SW480 (cell line): ENCODE results near the gene CAMTA1.

Experiments used
- DNase-seq: peaks from one replicate; pipeline ENCODE4 v3.0.0-alpha.2; 2016; ENCODE audit warnings: low spot score

Gene CAMTA1

GRCh38 chr1:7743346-7743745, 958.1 kb downstream of the CAMTA1 start:
- DNase-seq, result no peak

GRCh38 chr1:7744882-7745281, 959.6 kb downstream of the CAMTA1 start:
- no peak for DNase-seq

- DNase-seq, result no peak
Observed at GRCh38 chr1:7745783-7746182, 960.5 kb downstream of the CAMTA1 start.

- DNase-seq, result no peak
Observed at GRCh38 chr1:7747605-7748004, 962.4 kb downstream of the CAMTA1 start.

GRCh38 chr1:7749126-7749525, 963.9 kb downstream of the CAMTA1 start:
- no peak for DNase-seq

GRCh38 chr1:7751174-7751573, 965.9 kb downstream of the CAMTA1 start:
- DNase-seq, result no peak

GRCh38 chr1:7752512-7753417, 967.5 kb downstream of the CAMTA1 start:
- peak; percentile 46 for DNase-seq

GRCh38 chr1:7753641-7754040, 968.4 kb downstream of the CAMTA1 start:
- no peak for DNase-seq

GRCh38 chr1:7754234-7754633, 969.0 kb downstream of the CAMTA1 start:
- DNase-seq, result no peak

GRCh38 chr1:7755448-7755847, 970.2 kb downstream of the CAMTA1 start:
- DNase-seq, result no peak

GRCh38 chr1:7760245-7760644, 975.0 kb downstream of the CAMTA1 start:
- DNase-seq, result no peak

GRCh38 chr1:7761103-7761502, 975.8 kb downstream of the CAMTA1 start:
- no peak for DNase-seq

GRCh38 chr1:7767176-7767575, 981.9 kb downstream of the CAMTA1 start:
- no peak for DNase-seq

- DNase-seq, result no peak
Observed at GRCh38 chr1:7768583-7768982, 983.3 kb downstream of the CAMTA1 start.

GRCh38 chr1:7769673-7770412, 984.6 kb downstream of the CAMTA1 start:
- no peak for DNase-seq

- DNase-seq, result peak; percentile 33
Observed at GRCh38 chr1:7770669-7770996, 985.4 kb downstream of the CAMTA1 start.

GRCh38 chr1:7770997-7771822, 986.0 kb downstream of the CAMTA1 start, which contains the start of gene VAMP3:
Gene VAMP3, plus strand, starts transcription at chr1:7771296. Its CDS starts 88 bp downstream, at chr1:7771384.
- DNase-seq, result peak; percentile 80

GRCh38 chr1:7771823-7772299, 986.6 kb downstream of the CAMTA1 start:
- DNase-seq, result no peak

GRCh38 chr1:7777591-7777990, 992.3 kb downstream of the CAMTA1 start:
- DNase-seq, result no peak

GRCh38 chr1:7778133-7778628, 992.9 kb downstream of the CAMTA1 start:
- DNase-seq, result no peak

GRCh38 chr1:7780976-7781375, 995.7 kb downstream of the CAMTA1 start:
- no peak for DNase-seq

- no peak for DNase-seq
Observed at GRCh38 chr1:7781501-7781900, 996.2 kb downstream of the CAMTA1 start.
